ENCODE data around the gene METTL25B.

- TF ChIP-seq CTCF (conservative IDR thresholded peaks at IDR 0.05; ENCODE audit: low read depth, low read length) (no peak), POLR2A (IDR thresholded peaks at IDR 0.05; ENCODE audit: low read depth, low read length) (no peak), RAD21 (IDR thresholded peaks at IDR 0.05; ENCODE audit: low read length) (no peak), CHD1 (IDR thresholded peaks at IDR 0.05; ENCODE audit: low read depth, low read length) (no peak), SMC3 (IDR thresholded peaks at IDR 0.05; ENCODE audit: low read depth, low read length) (no peak), RFX5 (IDR thresholded peaks at IDR 0.05; ENCODE audit: low read depth, low read length) (no peak), CEBPB (IDR thresholded peaks at IDR 0.05; ENCODE audit: low read depth, low read length) (no peak)
Measured at GRCh38 chr1:156692441-156692924, 35.8 kb upstream of the METTL25B start.

All from IMR-90 (cell line).